BE2C (cell line): Measurements from ENCODE around the gene TIE1.

ENCODE experiments used
- DNase-seq: peaks from one replicate; pipeline ENCODE4 v3.0.0-alpha.2; 2020
- H3K27me3 ChIP-seq: fragments of 250-450 bp; sonication (Bioruptor Pico); 2 replicates; pipeline ENCODE4 v1.5.1; 2020; ENCODE audit warnings: mild to moderate bottlenecking
- H3K36me3 ChIP-seq: fragments of 250-450 bp; sonication (Bioruptor Pico); 2 replicates; pipeline ENCODE4 v1.5.1; 2020; ENCODE audit warnings: mild to moderate bottlenecking
- H3K4me1 ChIP-seq: fragments of 250-450 bp; sonication (Bioruptor Pico); 2 replicates; pipeline ENCODE4 v1.5.1; 2020
- H3K4me3 ChIP-seq: 2 replicates; pipeline ENCODE4 v1.5.1; 2011; ENCODE audit warnings: low read depth, low read length
- H3K9me3 ChIP-seq: fragments of 250-450 bp; sonication (Bioruptor Pico); 2 replicates; pipeline ENCODE4 v1.5.1; 2020
- CTCF ChIP-seq: IDR thresholded peaks from 2 replicates; pipeline ENCODE4 v1.5.1; 2012; ENCODE audit warnings: mild to moderate bottlenecking, low read depth, low read length

Gene TIE1

GRCh38 chr1:43269627-43270375 lies 31.0 kb upstream of the TIE1 start, which contains the start of gene TMEM125:
Gene TMEM125 (plus strand): TSS chr1:43269983. CDS start chr1:43272723, 2,740 bp downstream.
- no peaks in the 10 kb centered on the region for H3K9me3 ChIP-seq
- H3K36me3 ChIP-seq, result no peaks in the 10 kb centered on the region
- no peak for DNase-seq
- H3K4me3 ChIP-seq, result no peak within 1 kb of the TSS
- no peaks in the 10 kb centered on the region for H3K27me3 ChIP-seq
- no peaks in the 10 kb centered on the region for H3K4me1 ChIP-seq
- no peak for TF ChIP-seq CTCF

GRCh38 chr1:43270421-43271095 lies 30.2 kb upstream of the TIE1 start:
- Histone ChIP-seq H3K27me3 (no peaks in the 10 kb centered on the region), H3K4me1 (no peaks in the 10 kb centered on the region), H3K9me3 (no peaks in the 10 kb centered on the region), H3K4me3 (no peak overlapping the region), H3K36me3 (no peaks in the 10 kb centered on the region)
- DNase-seq, result no peak
- TF ChIP-seq CTCF, result no peak

- Histone ChIP-seq H3K4me3 (no peak overlapping the region), H3K27me3 (no peaks in the 10 kb centered on the region), H3K4me1 (no peaks in the 10 kb centered on the region), H3K36me3 (no peaks in the 10 kb centered on the region), H3K9me3 (no peaks in the 10 kb centered on the region)
- no peak for DNase-seq
- TF ChIP-seq CTCF, result no peak
Measured at GRCh38 chr1:43271186-43272118, 29.3 kb upstream of the TIE1 start.

GRCh38 chr1:43272161-43272560 lies 28.6 kb upstream of the TIE1 start:
- no peak overlapping the region for H3K4me3 ChIP-seq
- H3K27me3 ChIP-seq, result no peaks in the 10 kb centered on the region
- H3K36me3 ChIP-seq, result no peaks in the 10 kb centered on the region
- H3K4me1 ChIP-seq, result no peaks in the 10 kb centered on the region
- H3K9me3 ChIP-seq, result no peaks in the 10 kb centered on the region
- DNase-seq, result no peak
- TF ChIP-seq CTCF, result no peak

GRCh38 chr1:43272576-43273571 lies 27.9 kb upstream of the TIE1 start:
- no peak for DNase-seq
- TF ChIP-seq CTCF, result no peak
- no peaks in the 10 kb centered on the region for H3K4me1 ChIP-seq
- H3K27me3 ChIP-seq, result no peaks in the 10 kb centered on the region
- H3K9me3 ChIP-seq, result no peaks in the 10 kb centered on the region
- no peaks in the 10 kb centered on the region for H3K36me3 ChIP-seq
- no peak overlapping the region for H3K4me3 ChIP-seq
